Amniotic stem cell (primary cell): Measurements from ENCODE around the gene SHC3.

ENCODE experiments used
- DNase-seq: peaks from one replicate; lab custom pipeline; 2025; lab: John Stamatoyannopoulos, UW

Gene SHC3

DNA sequence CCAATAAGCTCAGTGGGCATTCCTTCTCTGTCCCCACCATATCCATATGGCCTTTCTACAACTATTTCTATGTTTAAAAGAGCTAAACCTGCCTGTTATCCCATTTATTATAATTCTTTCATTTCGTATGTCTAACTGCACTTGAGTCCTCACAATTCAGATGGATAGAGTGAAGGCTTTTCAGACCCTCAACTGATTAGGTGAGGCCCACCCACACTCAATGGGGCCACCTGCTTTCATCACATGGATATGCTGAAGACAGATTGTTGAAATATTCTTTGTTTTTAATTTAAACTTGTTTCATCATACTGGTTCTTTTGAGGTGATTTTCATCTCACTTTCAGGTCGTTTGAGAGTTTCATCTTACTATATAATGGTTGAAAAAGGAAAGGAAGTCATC lies 193.0 kb downstream of the SHC3 start:
- no peak for DNase-seq

DNA sequence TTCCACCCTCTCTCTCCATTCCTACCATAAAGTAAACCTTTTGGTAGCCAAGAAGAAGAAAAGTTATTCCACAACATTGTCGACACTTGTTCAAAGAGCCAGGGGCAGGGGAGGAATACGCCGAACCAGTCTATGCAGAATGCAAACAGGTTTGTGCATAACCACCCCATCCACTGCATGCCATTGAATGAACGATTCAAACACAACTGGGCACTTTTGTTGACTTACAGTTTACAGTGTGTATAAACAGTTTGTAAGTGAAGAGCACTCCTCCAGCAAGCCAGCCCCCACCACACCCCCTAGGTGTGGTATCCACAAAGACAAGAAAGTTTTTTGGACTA lies 194.1 kb downstream of the SHC3 start:
- DNase-seq = no peak

DNA sequence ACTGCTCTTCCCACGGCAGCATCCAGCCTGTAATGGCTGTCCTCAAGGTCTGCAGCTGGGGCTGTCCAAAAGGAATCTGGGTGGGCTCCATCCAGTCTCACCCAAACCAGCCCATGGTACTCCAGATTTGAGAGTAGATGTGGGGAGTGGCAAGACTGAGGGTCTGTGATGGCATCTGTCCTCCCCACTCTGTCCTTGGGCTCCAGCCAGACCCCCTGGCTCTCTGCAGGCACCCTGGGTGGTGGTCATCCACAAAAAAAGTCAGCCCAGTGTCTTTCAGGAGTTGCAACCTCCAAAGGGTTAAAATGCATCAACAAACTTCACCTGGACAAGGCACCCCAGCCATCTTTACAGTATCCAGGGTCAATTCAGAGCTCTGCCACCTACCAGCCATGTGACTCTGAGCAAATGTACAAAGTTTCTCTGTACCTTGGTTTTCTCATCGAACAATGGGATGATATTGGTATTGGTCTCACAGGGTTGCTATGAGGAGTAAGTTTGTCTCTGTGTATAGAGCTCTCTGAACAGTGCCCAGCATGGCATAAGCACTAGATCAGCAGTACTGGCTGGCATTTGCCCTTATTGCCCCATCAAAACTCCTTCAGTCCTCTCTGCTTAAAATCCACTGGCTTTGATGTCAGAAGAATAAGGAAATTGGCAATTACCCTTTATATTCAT lies 194.6 kb downstream of the SHC3 start:
- no peak for DNase-seq

DNA sequence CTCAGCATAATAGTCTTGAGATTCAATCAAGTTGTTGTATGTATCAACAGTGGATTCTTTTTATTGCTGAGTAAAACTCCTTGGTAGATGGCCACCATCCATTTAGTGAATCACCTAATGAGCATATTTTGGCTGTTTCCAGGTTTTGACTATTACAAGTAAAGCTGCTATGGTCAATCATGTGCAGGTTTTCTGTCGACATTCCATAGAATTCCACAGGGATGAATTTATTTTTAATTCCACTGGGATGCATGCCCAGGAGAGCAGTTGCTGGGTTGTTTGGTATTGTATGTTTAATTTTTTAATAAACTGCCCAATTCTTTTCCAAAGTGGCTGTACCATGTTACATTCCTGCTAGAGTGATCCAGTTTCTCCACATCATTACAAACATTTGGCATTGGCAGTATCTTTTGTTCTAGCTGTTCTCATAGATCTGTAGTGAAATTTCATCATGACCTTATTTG lies 197.8 kb downstream of the SHC3 start:
- DNase-seq = no peak

DNA sequence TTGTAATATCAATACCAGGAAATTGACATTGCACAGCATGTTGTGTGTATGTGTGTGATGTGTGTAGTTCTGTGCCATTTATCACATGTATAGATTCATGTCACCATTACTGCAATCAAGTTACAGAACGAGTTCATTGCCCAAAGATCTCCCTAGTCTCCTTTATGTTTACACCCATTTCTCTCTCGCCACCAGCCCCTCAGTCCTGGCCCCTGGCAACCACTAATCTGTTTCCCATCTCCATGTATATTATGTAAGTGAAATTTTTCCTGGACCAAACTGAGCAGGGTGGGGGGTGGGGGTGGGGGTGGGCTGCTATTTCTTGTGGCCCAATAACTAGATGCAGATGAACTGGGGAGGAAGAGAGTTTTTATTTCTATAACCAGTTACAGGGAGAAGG lies 198.8 kb downstream of the SHC3 start:
- no peak for DNase-seq

DNA sequence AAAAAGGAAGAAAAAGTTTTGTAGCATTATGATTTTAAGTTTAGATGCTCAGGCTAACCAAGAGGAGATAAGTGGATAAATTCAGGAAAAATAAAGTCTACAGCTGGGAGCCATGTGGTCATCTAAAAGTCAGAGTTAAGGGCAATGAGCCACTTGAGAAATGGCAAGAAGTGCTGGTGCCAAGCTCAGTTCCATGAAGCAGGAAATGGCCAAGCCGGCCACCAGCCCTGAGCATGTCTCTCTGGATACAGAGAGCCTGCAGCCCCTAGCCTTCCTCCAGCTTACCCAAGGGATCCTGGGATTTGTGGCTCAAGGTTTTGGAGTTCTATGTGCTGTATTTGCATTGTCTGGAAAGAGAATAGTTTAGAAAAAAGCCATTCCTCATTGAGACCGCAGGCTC lies 199.6 kb downstream of the SHC3 start:
- no peak for DNase-seq

DNA sequence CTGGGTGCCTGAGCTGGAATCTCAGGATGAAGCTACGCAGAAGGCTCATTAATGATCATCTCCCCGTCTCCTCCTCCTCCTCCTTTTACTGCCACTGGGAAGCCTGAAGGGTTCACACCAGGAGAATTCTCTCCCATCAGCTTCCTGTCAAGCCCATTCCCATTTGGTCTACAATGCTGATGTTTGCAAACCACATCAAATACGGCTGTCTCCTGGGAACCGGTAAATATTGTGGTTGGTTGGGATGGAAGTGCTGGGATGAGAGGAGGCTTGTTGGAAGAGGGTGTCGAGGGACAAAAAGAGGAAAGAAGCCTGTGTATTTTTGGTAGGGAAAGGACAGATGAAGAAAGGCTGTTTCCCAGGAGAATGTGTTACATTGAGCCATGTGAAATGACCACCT lies 200.6 kb downstream of the SHC3 start:
- no peak for DNase-seq

DNA sequence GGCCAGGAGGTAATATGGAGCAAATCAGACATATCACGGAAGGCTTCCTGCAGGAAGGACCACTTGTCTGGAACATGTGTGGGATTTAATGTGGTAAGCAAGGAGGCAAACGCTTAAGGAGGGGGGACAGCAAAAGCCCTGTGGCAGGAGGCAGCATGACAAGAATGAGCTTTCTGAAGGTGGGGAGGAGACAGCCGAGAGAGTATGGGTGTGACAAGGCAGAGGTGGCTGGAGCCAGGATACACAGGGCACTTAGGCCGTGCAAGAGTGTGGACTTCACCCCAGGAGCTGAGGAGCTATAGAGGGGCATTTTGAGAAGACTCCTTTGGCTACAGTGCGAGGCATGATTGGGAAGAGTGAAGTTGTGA lies 201.7 kb downstream of the SHC3 start:
- no peak for DNase-seq

DNA sequence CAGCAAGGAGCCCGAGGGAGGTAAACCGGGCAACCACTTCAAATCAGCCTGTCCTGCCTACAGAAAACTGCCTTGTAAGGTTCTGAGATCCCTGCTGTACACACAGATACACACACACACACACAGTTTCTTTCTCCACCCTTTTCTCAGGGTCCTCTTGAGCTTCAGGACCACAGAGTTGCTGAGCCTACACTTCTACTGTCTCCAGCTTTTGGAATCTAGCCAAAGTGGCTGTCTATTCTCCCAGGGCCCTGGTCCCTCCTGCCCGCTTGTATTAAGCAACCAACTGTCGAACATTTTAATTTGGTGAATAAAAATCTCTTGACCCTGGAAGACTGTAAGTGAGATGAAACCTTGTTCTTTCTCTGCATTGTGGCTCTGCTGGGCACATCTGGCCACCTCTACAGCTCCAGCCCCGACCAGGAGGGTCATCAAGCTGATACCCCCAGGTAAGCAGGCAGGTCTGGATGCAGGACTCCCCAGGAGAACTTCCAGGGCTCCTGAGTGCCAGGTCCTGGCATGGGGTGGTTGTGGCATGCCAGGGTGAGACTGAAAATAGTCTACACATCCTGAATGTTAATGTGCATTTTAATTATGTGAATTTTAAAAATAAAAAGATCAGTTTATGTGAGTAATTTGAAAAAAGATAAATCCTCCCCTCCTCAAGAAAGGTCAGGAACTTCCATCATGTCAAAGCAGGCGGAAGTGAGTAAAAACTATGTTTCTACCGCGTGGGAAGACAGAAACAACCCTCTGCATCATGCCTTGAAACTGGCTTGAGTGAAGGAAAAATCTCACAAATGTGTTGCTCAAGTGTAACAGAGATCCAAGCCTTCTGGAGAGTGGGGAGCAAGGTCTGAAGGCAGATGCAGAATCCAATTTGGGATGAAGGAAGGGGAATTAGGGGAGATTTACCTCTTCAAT lies 202.4 kb downstream of the SHC3 start:
- no peak for DNase-seq

DNA sequence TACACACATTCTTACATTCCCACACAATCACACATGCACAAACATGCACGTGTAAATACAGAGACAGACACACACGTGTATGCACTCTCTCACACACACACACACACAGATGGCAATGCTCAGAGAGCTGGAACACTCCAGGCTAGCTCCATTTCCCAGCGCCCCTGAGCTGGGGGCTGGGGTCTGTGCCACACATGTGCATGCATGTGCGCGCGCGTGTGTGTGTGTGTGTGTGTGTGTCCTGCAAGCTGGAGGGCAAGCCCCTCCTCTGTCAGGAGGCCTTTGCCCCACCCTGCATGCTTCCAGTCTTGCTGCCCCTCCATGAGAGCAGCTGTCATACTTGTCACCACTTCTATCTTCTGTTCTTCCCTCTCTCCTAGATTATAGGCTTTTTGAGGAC lies 204.0 kb downstream of the SHC3 start:
- no peak for DNase-seq

DNA sequence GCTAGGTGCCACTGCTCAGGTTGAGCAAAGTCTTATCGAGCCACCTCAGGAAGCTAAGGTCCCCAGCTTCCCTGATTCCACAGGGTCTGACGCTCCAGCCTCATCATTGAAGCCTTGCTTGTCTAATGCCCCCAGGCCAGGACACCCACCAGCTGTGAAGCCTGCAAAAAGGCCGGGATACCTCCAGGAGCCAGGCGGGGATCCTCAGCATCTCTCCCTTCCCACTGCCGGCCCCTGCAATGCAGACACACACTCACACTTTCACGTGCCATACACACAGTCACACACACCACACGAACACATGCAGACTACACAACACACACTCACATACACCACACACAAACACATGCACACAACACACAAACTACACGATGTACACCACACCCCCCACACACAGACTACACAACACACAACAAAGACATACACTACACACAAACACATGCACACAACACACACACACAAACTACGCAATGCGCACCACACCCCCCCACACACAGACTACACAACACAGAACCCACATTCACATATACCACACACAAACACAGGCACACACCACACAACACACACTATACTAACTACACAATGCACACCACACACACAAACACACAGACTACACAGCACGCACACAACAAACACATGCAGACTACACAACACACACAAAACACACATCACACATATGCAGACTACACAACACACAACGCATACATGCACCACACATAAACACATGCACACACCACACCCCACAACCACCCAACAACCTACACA lies 205.2 kb downstream of the SHC3 start:
- DNase-seq = no peak

DNA sequence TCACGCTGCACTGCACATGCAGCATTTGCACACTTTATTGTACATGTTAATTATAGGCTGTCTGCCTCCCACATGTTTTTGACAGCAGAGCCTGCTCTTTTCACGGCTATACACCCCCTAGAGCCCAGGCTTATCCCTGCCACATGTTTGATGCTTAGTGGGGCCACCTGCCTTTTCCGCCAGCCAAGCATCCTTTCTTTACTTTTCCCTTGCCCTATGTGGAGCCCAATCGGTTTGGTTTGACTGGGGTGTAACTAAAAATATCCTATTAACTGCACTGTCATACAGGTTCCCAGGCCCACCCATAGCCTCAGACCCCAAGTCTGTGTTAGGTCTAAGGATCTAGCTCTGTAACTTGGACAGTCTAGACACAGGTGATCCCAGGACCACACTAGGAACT lies 206.2 kb downstream of the SHC3 start:
- no peak for DNase-seq

DNA sequence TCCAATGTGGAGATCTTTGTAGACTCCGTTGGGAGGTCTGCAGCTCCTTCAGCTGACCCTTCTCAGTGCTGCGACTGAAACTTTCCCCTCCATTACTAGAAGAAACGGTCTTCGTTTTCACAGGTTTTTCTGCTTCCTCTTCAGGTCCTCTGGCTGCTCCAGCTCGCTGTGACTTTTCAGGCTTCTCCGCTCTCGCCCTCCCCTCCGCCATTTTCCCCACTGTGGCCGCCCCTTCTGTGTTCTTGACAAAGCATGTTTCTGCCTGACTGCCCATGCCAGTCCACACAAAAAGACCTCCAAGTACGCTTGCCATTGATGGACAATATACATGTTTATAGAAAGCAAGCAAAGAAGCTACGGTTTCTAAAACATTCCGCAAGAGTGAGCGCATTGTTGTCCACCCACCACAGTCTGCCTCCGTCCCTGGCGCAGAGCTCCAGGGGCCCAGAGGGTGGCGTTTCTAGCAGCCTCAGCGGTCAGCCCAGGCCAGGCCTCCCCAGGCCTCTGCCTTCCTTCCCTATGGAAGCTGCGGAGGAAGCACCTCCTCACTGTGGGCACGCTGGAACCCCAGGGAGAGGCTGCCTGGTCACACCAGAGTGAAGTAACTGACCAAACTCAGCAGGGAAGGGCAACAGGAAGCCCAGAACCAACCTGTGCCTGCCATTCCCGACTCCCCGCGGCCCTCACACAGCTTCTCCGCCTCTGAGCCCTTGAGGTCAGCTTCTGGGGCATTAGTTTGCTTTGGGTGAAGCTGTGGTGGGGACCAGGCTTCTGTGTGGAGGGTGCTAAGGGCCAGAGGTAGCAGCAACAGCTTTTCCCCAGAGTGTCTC lies 207.3 kb downstream of the SHC3 start:
- DNase-seq = no peak

DNA sequence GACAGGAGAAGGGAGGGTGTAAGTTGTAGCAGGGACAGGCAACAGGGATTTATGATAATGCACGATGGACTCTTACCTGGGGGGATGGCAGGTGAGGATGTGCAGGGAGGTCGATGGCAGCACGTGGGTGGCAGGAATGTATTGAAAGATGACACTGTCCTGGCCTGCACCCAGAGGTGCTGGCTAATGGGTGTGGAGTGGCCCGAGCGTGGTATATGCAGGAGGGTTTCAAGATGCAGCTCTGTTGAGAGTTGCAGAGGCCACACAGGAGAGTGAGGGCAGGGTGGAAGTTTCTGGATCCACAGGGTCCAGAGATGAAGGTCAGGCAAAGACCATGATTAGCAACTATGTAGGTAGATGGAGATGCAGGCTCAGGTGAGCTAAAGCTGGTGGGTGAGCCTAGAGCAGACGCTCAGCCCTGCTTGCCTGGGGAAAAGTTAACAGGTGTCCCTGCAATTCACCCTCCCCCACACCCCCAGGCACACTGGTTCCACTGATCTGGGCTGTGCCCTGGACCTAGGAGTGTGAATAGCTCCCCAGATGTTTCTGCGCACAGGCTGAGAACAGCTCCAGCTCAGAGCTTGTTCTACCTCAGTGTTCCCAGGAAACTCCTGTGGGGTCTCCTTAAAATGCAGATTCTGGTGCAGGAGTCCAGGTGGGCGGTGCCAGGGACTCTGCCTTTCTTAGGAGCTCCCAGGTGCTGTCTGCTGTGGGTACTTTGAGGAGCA lies 208.8 kb downstream of the SHC3 start:
- no peak for DNase-seq

DNA sequence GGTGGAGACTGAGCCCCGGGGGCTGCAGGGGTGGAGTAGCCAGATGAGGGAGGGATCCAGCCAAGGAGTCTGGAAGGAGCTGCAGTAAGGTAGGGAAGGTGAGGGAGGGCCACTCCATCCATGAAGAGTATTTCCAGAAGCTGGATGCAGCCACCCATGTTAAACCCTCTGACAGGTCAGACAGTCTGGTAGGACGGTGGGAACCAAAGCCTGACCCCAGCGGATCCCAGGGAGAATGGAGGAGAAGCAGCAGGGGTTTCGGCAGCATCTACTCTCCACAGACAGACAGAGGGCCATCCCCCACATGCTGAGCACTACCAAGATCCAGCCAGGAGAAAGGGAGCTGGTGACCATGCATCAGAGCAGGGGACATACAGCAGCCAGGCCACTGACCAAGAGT lies 209.8 kb downstream of the SHC3 start:
- no peak for DNase-seq

DNA sequence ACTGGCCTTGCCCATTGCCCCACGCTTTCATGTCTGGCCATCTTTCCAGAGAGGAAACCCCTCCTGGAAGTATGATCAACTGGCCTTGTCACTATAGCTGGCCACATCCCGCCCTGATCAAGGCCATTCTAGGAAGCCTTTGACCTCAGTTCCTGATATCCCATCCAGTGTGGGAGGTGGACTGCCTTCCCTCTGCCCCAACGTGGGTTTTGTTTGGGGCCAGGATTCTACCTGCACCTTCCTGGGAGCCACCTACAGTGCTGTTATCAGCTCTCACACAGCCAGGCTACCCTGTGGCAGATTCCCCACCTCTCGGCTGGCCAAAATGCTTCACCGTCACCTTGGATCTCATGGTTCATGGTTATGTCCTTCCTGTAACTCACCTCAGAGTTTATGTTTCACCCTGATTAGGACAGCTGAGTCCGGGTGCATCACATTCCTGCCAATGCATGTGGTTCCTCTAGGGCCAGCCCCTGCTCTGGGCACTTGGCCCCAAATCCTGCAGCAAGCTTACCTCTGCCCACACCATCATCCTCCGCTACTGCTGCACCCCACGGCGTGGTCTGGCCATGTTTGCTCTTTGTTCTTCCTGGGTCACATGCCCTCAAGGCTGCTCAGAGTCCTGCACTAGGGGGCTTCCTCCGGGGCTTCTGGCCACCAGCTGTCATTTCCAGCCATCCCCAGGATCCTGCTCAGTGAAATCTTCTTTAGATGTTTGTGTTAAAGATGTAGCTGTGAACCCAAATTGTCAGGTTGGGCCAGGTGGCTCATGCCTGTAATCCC lies 211.5 kb downstream of the SHC3 start:
- no peak for DNase-seq

DNA sequence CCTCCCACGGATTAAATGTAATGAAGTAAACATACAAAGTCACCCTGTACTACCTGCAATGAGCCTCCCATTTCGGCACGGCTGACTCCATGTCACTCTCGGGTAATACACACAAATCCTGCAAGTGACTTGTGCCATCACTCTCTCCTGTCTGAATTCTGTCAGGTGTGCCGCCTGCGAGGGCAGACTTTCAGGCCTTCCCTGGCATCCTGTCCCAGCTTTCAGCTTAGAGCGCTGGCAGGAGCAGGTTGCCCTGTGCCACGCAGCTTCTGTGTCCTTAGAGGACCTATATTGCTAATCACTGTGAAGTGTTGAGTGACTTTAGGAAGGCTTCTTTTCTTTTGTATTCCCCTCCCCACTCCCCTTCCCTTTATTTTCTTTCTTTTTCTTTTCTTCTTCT lies 213.1 kb downstream of the SHC3 start:
- no peak for DNase-seq

DNA sequence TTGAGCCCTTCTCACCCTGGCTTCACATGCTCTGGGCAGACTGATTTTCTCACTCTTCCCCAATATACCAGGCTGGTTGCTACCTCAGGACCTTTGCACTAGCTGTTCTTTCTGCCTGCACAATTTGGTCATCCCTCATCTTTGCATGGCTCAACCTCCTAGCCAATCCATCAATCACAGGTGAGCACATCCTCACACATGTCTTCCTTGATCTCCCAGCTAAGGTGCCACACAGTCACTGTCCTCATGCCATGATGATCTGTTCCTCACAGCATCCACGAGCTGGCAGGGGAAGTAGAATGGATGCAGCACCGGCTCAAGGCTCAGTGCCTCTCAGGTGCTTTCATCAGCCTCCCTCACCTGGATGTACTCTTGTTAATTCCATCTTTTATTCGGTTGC lies 218.0 kb downstream of the SHC3 start:
- no peak for DNase-seq

DNA sequence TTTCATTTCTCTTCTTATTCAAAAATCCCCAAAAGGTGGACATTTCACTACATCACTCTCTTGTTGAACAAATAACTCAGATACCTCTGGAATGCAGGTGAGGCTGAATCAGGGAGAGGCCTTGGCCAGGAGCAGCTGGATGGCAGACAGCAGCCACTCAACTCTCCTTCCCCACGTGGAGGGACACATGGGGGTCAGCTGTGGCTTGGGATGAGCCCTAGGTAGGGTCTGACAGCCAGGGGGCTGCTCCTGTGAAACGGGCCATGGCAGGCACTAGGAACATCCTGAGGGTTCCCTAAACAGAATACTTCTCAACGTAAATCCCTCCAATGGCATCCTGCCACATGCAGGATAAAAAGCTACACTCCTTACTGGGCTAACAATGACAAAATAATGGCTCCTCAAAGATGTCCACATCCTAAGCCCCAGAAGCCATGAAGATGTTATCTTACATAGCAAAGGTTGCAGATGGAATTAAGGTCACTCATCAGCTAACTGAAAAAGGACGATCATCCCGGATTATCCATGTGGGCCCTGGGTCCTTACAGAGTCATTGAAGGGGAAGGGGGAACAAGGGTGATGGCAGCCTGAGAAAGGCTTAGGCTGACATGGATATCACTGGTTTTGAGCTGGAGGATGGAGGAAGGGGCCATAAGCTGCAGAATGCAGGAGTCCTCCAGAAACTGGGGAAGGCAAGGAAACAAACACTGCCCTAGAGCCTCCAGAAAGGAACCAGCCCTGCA lies 218.7 kb downstream of the SHC3 start:
- DNase-seq = no peak

DNA sequence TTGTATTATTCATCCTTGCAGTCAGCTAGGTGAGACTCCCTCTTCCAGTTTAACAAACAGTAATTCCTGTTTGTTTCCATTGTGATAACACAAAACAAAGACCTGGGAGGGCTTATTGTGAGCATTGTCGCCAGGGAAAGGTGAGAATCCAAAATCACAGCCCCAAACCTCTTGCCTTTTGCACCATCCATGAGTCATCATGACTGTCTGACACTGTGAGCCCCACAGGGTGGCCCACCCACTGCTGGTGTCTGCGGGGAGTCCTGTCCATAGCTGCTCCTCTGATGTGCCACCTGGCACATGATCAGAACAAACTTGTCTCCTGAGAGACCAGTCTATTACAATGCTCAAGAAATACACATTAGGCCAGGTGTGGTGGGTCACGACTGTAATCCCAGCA lies 221.1 kb downstream of the SHC3 start:
- DNase-seq = no peak
